ENCODE results near the gene UBXN1.

DNA sequence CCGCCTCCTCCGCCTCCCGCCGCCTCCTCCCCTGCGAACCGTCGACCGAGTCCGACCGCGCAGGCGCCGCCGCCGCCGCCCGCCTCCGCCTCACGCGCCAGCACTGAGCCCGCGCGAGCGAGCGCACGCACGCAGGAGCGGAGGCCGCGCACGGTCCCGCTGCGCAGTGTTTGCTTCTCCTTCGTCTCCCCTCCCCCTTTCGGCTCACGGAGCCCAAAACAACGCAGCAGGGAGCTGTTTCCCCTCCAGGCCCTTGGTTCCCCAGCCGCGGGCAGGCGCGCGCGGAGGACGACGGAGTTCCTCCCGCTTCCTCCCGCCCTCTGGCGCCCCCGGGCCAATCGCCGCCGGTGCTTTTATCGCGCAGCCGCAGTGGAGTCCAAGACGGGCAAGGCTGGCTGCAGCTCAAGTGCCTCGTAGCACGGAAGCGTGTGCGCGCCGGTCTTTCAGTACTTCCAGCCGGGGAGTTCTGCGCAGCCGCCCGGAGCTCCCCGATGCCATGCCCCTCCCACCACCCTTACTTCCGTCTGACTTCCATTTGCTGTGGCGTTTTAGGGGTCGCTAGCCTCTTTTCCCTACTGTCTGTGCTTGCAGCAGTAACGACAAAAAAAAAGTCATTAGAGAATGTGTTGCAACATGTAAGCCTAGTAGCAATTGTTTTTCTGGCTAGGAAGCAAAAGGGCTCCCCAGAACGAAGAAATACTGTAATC lies 48.4 kb upstream of the UBXN1 start, which contains the start of gene HNRNPUL2:
- TF ChIP-seq POLR2AphosphoS5 (IDR thresholded peaks at IDR 0.05; ENCODE audit: low read depth, low read length) (peak; percentile 93), POLR2A (IDR thresholded peaks at IDR 0.05; ENCODE audit: low read depth, low read length) (peak; percentile 95), SPI1 (IDR thresholded peaks at IDR 0.05; ENCODE audit: low read depth, low read length) (peak; percentile 76), PAX5 (IDR thresholded peaks at IDR 0.05; ENCODE audit: insufficient read depth, low read length, severe bottlenecking) (peak; percentile 19), TAF1 (IDR thresholded peaks at IDR 0.05; ENCODE audit: low read depth, low read length) (peak; percentile 8; the same call in 1 of the 2 replicates), POU2F2 (IDR thresholded peaks at IDR 0.05; ENCODE audit: low read depth, low read length) (no peak; the same call in 1 of the 2 replicates)
